ENCODE results near the gene LITAFD. TPM values are rescaled to one million over a fixed set of nuclear protein-coding genes. Genes with fewer than 3 reads are reported as not detected.
A peak's percentile ranks its signal among the peaks of the same experiment; 100 is the strongest.
"Not testable (repeated sequence)": the region's sequence is repeated elsewhere in the genome, so short reads cannot be mapped to it uniquely, and the experiment has no call there.

The LITAFD gene
- not detected for total RNA-seq

DNA sequence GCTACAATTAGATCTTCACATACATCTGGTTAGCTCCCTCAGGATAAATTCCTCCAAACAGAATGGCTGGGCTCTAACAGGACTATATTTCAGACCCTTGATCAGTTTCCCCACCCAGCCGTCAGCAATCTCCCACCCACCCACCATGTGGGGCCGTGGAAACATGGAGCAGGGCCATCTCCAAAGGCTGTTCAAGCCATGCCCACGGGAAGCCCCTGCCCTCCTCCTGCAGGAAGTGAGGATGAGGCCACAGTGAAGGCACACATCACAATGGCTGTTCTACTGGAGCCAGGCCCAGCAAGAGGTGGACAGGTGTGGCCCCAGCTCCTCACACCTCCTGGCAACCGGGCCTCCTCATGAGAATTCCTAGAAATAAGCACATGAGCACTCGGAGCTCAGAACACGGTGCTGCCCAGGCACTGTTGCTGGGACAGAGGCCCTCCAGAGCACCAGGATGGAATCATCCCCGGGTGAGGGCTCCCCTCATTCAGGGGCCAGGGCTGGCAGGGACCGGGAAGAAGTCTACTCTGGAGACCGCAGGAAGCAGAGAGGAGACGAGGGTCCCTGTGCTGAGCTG, at the start of gene LITAFD:
LITAFD (plus strand) TSS at position 311 of the 577 bp plus-strand sequence. CDS start 2,005 bp downstream, outside the sequence.
- Mint-ChIP-seq H3K9me3 (no peaks in the 10 kb centered on the region), H3K4me1 (peaks cover 10% of the 10 kb centered on the region), H3K27ac (no peak within 1 kb of the TSS), H3K36me3 (no peaks in the 10 kb centered on the region), H3K4me3 (no peak within 1 kb of the TSS), H3K27me3 (peaks cover 7% of the 10 kb centered on the region)
- no peak for DNase-seq

DNA sequence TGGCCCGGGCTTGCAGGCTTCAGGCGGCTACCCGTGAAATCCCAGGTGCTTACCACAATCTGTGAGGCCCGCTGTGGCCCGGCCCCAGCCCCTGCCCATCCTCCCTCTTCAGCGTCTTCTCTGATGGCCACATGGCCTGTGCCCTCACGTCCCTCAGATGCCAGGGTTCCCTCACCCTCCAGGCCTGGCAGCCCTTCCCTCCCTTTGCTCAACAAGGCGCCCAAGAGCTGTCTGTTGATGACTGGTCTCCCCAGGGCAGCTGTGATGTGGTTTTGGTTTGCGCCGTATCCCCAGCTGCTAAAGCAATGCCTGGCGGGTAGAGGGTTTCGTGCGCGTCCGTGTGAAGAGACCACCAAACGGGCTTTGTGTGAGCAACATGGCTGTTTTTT, 49.4 kb upstream of the LITAFD start:
- no peak for DNase-seq
- peaks cover 14% of the 10 kb centered on the region for H3K4me1 Mint-ChIP-seq
- no peak overlapping the region for H3K4me3 Mint-ChIP-seq
- H3K36me3 Mint-ChIP-seq: peaks cover 37% of the 10 kb centered on the region
- no peaks in the 10 kb centered on the region for H3K9me3 Mint-ChIP-seq
- H3K27me3 Mint-ChIP-seq: no peaks in the 10 kb centered on the region
- H3K27ac Mint-ChIP-seq: peak overlapping the region; percentile 43

DNA sequence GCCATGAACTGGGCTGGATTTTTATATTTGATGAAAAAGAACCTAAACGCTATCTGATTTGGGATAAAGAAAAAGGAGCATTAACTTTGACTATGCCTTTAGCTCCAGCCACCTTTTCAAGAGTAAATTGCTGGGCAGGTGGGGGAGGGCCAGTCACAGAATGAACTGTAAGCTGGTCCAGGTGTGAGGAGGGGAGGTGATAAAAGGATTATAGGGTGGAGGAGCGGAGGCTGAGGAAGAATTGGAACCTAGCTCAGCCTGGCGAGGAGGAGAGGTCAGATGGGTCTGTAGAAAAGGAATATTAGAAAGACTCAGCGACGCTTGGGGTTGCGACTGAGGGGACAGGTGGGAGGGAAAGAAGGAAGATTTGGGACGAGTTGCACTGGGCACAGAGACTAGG, 45.4 kb upstream of the LITAFD start:
- not testable (repeated sequence) for H3K4me1 Mint-ChIP-seq, H3K27me3 Mint-ChIP-seq, H3K36me3 Mint-ChIP-seq, H3K4me3 Mint-ChIP-seq, H3K27ac Mint-ChIP-seq, DNase-seq, H3K9me3 Mint-ChIP-seq

DNA sequence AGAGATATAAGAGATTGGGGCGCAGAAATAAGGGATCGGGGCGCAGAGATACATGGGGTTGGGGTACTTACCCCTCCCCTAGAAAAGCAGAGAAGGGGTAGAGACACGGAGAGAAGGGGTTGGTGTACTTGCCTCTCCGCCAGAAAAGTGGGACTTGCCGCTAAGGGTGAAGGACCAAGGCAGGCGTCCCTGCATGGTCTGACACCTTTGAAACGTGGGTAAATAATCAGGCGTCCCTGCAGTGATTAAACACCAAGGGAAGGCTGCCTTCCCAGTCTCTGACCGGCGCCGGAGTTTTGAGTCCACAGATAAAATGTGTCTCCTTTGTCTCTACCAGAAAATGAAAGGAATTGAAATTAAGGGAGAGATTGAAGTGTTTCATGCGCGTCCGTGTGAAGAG, 44.6 kb upstream of the LITAFD start:
- H3K9me3 Mint-ChIP-seq, H3K36me3 Mint-ChIP-seq, DNase-seq, H3K27ac Mint-ChIP-seq, H3K4me1 Mint-ChIP-seq, H3K27me3 Mint-ChIP-seq, H3K4me3 Mint-ChIP-seq: not testable (repeated sequence)

DNA sequence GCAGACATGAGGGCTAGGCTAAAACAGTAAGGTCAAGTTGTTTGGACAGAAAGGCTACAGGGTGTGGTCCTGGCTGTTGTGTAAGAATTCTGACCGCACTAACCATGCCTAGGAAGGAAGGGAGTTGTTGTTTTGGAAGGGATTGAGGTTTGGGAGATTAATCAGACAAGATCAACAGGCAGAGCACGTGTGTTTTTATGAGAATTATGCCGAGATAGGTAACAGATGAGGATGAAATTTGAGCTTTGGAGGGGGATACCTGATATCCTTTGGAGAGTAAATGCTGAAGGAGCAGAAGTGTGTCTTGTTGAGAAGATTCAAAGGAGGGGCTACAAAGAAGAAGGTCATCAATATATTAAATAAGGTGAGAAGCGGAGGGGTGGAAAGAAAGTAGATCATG, 40.1 kb upstream of the LITAFD start:
- not testable (repeated sequence) for H3K4me3 Mint-ChIP-seq, H3K4me1 Mint-ChIP-seq, H3K27me3 Mint-ChIP-seq, DNase-seq, H3K27ac Mint-ChIP-seq, H3K36me3 Mint-ChIP-seq, H3K9me3 Mint-ChIP-seq

DNA sequence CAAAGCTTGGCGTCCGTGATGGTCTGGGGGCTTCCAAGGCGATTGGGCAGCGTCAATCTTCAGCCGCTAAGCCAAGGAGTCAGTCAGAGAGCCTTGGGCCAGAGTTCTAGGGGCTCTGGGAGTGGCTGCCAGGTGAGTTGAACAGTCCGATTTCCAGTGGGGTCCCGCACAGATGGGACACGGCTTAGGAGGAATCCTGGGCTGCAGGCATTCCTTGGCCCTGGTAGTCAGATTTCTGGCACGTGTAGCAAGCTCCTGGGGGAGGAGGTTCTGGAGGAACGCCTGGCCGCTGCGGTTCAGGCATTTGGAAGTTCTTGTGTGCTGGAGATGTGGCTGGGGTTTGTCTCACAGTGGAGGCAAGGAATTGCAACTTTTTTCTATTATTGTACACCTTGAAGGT, 38.9 kb upstream of the LITAFD start:
- H3K9me3 Mint-ChIP-seq, H3K36me3 Mint-ChIP-seq, H3K4me1 Mint-ChIP-seq, H3K27ac Mint-ChIP-seq, H3K4me3 Mint-ChIP-seq, H3K27me3 Mint-ChIP-seq, DNase-seq: not testable (repeated sequence)

DNA sequence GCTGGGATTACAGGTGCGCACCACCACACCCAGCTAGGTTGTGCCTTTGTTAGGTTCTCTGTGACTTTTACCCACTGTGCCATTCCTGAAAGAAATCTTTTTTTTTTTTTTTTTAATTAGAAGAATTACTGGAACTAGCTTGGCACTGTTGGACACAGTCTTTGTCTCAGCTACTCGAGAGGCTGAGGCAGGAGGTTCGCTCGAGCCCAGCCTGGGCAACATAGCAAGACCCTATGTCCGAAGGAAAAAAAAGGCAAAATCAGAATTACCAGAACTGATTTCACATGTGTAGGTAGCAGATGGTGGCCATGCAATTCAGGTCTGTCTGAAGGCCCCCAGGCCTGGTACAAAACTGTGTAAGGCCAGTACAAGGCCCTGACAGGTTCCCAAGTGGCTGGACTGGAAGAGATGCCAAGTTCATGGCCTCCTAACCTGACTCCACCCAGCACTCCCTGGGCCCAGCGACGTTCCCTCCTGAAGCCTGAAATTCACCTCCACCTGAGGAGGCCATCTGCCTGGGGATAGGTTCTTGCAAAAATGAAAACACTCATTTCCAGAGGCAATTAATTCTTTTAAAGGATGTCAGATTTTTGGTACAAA, 36.4 kb upstream of the LITAFD start:
- peaks cover 13% of the 10 kb centered on the region for H3K4me1 Mint-ChIP-seq
- DNase-seq: no peak
- peaks cover 9% of the 10 kb centered on the region for H3K36me3 Mint-ChIP-seq
- H3K27ac Mint-ChIP-seq: no peak overlapping the region
- H3K27me3 Mint-ChIP-seq: no peaks in the 10 kb centered on the region
- H3K4me3 Mint-ChIP-seq: no peak overlapping the region
- no peaks in the 10 kb centered on the region for H3K9me3 Mint-ChIP-seq

DNA sequence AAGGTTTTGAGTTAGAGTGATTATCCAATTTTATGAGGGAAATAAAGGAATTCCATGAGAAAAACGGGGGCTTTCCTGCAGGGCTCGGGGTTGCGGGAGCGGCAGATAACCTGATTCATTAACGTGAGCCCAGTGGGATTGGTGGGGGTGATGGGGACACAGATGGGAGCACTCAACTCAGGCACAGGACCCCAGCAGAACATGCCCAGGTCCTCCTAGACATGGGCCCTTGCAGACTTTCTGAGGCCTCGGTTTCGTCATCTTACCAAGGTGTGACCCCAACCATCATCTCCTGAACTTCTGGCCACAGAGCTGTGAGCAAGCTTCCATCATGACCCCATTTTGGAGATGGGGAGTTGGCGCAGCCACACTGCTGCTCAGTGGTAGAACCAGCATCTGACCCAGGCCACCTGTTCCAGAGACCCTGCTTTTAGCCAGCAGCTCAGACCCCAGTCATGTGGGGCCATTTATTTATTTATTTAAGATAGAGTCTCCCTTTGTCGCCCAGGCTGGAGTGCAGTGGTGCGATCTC, 35.7 kb upstream of the LITAFD start:
- no peak for DNase-seq
- no peaks in the 10 kb centered on the region for H3K9me3 Mint-ChIP-seq
- H3K27me3 Mint-ChIP-seq: no peaks in the 10 kb centered on the region
- no peak overlapping the region for H3K27ac Mint-ChIP-seq
- H3K4me1 Mint-ChIP-seq: peaks cover 15% of the 10 kb centered on the region
- H3K4me3 Mint-ChIP-seq: no peak overlapping the region
- peaks cover 12% of the 10 kb centered on the region for H3K36me3 Mint-ChIP-seq

DNA sequence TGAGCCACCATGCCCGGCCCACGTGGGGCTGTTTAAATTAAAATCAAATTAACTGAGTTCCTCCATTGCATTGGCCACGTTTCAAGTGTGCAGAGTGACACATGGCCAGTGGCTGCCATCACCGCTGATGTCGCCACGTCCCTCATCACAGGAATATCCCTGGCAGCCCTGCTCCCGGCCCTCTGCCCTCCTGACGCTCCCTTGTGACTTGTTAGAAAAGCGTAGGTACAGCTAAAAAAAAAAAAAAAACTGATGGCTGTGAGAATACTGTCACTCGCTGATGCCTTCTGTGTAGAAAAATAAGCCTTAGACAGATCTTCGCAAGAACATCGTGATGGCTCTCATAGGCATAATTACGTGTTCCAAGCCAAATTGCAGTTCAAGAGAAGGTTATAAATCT, 35.0 kb upstream of the LITAFD start:
- Mint-ChIP-seq H3K27me3 (no peaks in the 10 kb centered on the region), H3K9me3 (no peaks in the 10 kb centered on the region), H3K4me1 (peaks cover 18% of the 10 kb centered on the region), H3K27ac (peak overlapping the region; percentile 44), H3K36me3 (peaks cover 14% of the 10 kb centered on the region), H3K4me3 (no peak overlapping the region)
- no peak for DNase-seq

DNA sequence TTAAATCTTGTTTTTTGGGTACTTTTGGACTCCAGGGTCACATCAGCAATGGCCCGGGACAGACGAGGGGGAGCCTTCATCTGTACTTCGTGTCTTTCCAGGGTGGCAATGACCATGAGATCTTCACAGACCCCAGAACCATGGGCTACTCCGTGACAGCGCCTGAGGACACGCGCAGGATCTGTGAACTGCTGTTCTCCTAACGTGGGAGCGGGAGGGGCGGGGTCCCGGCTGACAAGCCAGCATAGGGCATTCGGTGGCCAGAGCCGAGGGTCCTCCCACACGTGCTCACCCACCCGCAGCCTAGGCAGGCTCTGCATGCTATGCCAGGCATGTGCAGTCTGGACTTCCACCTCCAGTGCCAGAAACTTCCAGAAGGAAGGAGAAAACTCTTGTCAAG, 34.5 kb upstream of the LITAFD start:
- H3K27me3 Mint-ChIP-seq: no peaks in the 10 kb centered on the region
- DNase-seq: no peak
- peaks cover 14% of the 10 kb centered on the region for H3K36me3 Mint-ChIP-seq
- no peak overlapping the region for H3K27ac Mint-ChIP-seq
- H3K9me3 Mint-ChIP-seq: no peaks in the 10 kb centered on the region
- H3K4me1 Mint-ChIP-seq: peaks cover 20% of the 10 kb centered on the region
- H3K4me3 Mint-ChIP-seq: no peak overlapping the region

DNA sequence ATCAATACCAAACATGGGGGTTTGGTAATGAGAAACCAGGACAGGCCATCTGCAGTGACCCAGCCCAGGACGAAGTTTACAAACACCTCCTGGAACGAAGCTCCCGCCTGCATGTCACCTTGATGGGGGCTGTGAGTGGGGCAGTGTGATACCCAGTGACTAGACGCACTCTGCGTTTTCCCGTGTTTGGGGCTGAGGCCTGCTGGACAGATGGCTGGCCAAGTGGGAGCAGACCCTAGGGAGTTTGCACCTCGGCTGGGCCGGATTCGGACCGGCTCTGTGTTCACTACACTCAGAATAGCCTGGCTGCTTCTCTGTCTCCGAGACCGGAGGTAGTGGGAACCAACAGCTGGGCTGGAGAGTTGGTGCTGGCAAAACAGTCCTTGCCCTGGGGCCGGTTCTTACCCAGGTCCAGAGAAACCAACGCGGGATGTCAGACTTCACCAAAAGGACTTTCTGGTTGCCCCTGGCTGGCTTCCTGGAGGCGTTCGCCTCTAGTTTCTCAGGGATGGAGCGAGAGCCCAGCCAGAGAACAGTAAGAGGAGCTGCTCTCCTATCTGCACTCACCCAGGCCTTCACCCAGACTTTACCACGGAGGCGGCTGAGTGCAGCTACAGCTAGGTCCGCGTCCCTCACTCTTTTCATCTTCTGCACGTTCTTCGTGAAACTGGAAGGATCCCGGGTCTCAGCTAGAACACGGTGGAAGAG, 33.8 kb upstream of the LITAFD start:
- Mint-ChIP-seq H3K4me1 (peaks cover 23% of the 10 kb centered on the region), H3K9me3 (no peaks in the 10 kb centered on the region), H3K27ac (no peak overlapping the region), H3K27me3 (no peaks in the 10 kb centered on the region), H3K4me3 (no peak overlapping the region), H3K36me3 (peaks cover 14% of the 10 kb centered on the region)
- DNase-seq: no peak

DNA sequence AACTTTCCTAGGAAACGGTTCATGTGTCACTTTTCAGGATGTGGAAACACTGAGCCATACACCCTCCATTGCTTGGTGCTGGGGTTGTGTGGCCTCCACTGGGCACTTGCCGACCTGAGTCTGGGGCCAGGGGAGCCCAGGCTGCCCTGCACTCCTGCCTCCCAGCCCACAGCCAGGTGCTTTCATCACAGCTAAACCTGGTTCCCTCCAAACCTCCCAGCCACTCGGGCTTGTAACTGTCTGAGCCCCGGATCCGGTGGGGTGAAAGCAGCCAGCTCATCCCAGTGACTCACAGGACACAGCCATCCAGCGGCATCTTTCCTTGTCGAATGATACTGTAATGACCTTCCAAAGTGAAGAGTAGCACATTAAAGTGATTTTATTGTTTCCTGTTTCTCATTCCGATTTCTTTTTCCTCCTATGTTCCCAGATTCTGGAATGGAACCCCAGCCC, 33.2 kb upstream of the LITAFD start:
- peaks cover 24% of the 10 kb centered on the region for H3K4me1 Mint-ChIP-seq
- H3K27ac Mint-ChIP-seq: peak overlapping the region; percentile 50
- no peak for DNase-seq
- no peak overlapping the region for H3K4me3 Mint-ChIP-seq
- no peaks in the 10 kb centered on the region for H3K27me3 Mint-ChIP-seq
- no peaks in the 10 kb centered on the region for H3K9me3 Mint-ChIP-seq
- H3K36me3 Mint-ChIP-seq: peaks cover 14% of the 10 kb centered on the region

DNA sequence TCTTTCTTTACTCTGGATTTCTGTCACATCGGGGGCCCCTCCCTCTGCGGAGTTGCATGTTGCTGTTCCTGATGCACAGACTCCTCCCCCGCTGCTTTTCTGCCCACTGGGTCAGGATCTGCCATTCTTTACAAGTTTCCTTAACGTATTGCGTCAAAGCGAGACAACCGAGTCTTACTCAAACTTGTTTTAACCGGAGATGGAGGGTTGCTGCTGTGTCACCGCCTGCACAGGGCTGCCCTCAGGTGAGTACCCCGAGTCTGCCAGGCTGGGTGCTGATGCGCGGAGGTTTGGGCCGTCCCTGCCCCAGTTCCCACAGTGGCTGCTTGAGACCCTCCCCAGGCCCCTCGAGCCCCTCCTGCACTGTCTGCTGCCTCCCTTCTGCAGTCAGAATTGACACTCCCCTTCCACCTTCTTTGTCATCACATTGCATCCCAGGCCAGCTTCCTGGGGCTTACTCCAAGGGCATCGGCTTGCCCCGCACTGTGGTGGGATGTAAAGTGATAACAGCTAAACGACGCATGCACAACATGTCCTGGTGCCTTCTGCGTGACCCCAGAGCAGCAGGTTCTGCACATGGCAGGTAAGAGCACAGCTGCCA, 32.6 kb upstream of the LITAFD start:
- Mint-ChIP-seq H3K9me3 (no peaks in the 10 kb centered on the region), H3K27ac (peak overlapping the region; percentile 50), H3K4me3 (no peak overlapping the region), H3K36me3 (peaks cover 14% of the 10 kb centered on the region), H3K4me1 (peaks cover 24% of the 10 kb centered on the region), H3K27me3 (no peaks in the 10 kb centered on the region)
- DNase-seq: no peak

DNA sequence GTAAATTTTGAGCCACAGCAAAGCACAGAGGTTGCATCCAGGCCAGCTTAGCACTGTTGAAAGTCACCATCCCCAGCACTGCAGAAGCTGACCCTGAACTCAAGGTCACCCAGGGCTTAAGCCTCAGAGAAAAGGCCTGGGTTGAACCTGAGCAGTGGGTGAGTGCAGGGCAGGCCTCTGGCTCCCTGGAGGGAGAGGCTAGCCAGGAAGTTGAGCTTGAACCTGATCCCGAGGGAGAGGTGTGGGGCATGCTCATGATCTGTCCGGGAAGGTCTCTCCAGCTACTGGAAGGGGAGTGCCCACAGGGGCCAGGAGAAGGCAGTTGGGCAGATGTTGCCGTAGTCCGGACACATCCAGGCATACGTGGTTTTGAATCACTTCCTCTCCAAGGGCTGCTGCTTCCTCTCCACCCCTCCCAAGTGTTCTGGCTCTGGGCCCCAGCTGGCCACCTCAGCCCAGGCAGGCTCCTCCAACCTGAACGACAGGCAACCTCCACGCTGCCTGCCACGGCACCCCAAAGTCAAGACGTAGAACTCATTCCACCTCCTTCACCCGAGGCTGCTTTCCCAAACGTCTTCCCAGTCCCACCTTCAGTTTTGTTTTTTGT, 31.8 kb upstream of the LITAFD start:
- Mint-ChIP-seq H3K9me3 (no peaks in the 10 kb centered on the region), H3K36me3 (peaks cover 19% of the 10 kb centered on the region), H3K4me1 (peaks cover 27% of the 10 kb centered on the region), H3K27me3 (no peaks in the 10 kb centered on the region), H3K27ac (peak overlapping the region; percentile 86), H3K4me3 (no peak overlapping the region)
- no peak for DNase-seq

DNA sequence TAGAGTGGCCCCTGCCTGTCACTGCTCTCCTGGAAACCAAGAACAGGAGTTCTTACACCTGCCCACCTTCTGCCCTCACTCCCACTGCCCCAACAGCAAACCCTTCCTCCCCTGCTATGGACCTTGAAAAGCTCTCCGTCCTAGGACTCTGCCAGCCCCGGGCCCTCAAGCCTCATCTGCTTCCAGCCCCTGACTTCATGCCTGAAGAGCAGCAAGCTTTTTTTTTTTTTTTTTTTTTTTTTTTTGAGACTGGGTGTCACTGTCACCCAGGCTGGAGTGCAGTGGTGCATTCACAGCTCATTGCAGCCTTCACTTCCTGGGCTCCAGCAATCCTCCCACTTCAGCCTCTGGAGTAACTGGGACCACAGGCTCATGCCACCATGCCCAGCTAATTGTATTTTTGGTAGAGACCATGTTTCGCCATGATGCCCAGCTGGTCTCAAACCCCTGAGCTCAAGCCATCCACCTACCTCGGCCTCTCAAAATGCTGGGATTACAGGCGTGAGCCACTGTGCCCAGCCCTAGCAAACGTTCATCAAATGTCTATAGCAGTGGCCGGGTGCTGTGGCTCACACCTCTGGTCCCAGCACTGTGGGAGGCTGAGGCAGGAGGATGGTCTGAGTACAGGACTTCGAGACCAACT, 30.3 kb upstream of the LITAFD start:
- Mint-ChIP-seq H3K36me3 (peaks cover 29% of the 10 kb centered on the region), H3K27me3 (no peaks in the 10 kb centered on the region), H3K27ac (peak overlapping the region; percentile 48), H3K9me3 (no peaks in the 10 kb centered on the region), H3K4me1 (peaks cover 36% of the 10 kb centered on the region), H3K4me3 (no peak overlapping the region)
- DNase-seq: no peak

Data from activated naive CD8-positive, alpha-beta T cell treated with anti-CD3 and anti-CD28 coated beads for 36 hours (primary cell).